Osteocyte (in vitro differentiated cells): ENCODE data around the gene HES3. TPM values are rescaled to one million over a fixed set of nuclear protein-coding genes. Genes with fewer than 3 reads are reported as not detected.

Source experiments
- DNase-seq: peaks from one replicate; pipeline ENCODE4 v3.0.0; 2021; ENCODE audit warnings: mixed read lengths; ENCODE audit not compliant: unreplicated experiment; ENCODE audit errors: extremely low spot score
- H3K27ac Mint-ChIP-seq: one replicate; pipeline ENCODE4 v1.8.0; 2021; ENCODE audit warnings: mild to moderate bottlenecking, mixed read lengths; ENCODE audit not compliant: unreplicated experiment
- H3K27me3 Mint-ChIP-seq: one replicate; pipeline ENCODE4 v1.8.0; 2021; ENCODE audit warnings: mixed read lengths; ENCODE audit not compliant: unreplicated experiment
- H3K36me3 Mint-ChIP-seq: one replicate; pipeline ENCODE4 v1.8.0; 2021; ENCODE audit warnings: mixed read lengths; ENCODE audit not compliant: unreplicated experiment
- H3K4me1 Mint-ChIP-seq: one replicate; pipeline ENCODE4 v1.8.0; 2021; ENCODE audit warnings: mixed read lengths; ENCODE audit not compliant: unreplicated experiment
- H3K4me3 Mint-ChIP-seq: one replicate; pipeline ENCODE4 v1.8.0; 2021; ENCODE audit warnings: mild to moderate bottlenecking, moderate library complexity, mixed read lengths; ENCODE audit not compliant: unreplicated experiment
- H3K9me3 Mint-ChIP-seq: one replicate; pipeline ENCODE4 v1.8.0; 2021; ENCODE audit warnings: mixed read lengths; ENCODE audit not compliant: unreplicated experiment
- CTCF ChIP-seq: fragments of 200-600 bp; sonication (generic); IDR thresholded peaks from 2 replicates; pipeline ENCODE4 v1.5.0; 2021; ENCODE audit warnings: antibody characterized with exemption, mild to moderate bottlenecking, moderate library complexity
- long read RNA-seq: library from polyadenylated mRNA; unstranded; transcript quantifications from one replicate; pipeline ENCODE4 v2.0.0, GENCODE V29; 2021
- total RNA-seq: library from RNA; stranded (reverse); gene quantifications from 2 replicates; pipeline ENCODE4 v1.2.1, GENCODE V29; 2021

HES3 gene
- total RNA-seq: not detected in 2 replicates
- long read RNA-seq: 0 reads

- Mint-ChIP-seq H3K4me1 (peaks cover 16% of the 10 kb centered on the region), H3K4me3 (no peak within 1 kb of the TSS)
- no peak for DNase-seq
Measured at GRCh38 chr1:6243993-6244392, at the start of gene HES3. TSS of gene HES3 (plus strand) at chr1:6244179. CDS start at chr1:6244366, 187 bp downstream.

GRCh38 chr1:6197746-6198427 lies 46.1 kb upstream of the HES3 start:
- Mint-ChIP-seq H3K27me3 (no peaks in the 10 kb centered on the region), H3K4me3 (peak overlapping the region; percentile 83), H3K9me3 (no peaks in the 10 kb centered on the region), H3K27ac (peak overlapping the region; percentile 74), H3K4me1 (peaks cover 35% of the 10 kb centered on the region), H3K36me3 (peaks cover 22% of the 10 kb centered on the region)
- no peak for DNase-seq
- TF ChIP-seq CTCF: no peak

More at GRCh38 chr1:6243993-6244392, at the start of gene HES3:
- H3K9me3 Mint-ChIP-seq: no peaks in the 10 kb centered on the region
- no peak within 1 kb of the TSS for H3K27ac Mint-ChIP-seq
- no peak for TF ChIP-seq CTCF
- no peaks in the 10 kb centered on the region for H3K36me3 Mint-ChIP-seq
- peaks cover 51% of the 10 kb centered on the region for H3K27me3 Mint-ChIP-seq

- DNase-seq: no peak
- Mint-ChIP-seq H3K27me3 (no peaks in the 10 kb centered on the region), H3K4me3 (peak overlapping the region; percentile 83), H3K36me3 (peaks cover 18% of the 10 kb centered on the region), H3K4me1 (peaks cover 35% of the 10 kb centered on the region), H3K9me3 (no peaks in the 10 kb centered on the region), H3K27ac (peak overlapping the region; percentile 74)
- no peak for TF ChIP-seq CTCF
Measured at GRCh38 chr1:6198646-6199297, 45.2 kb upstream of the HES3 start.

- TF ChIP-seq CTCF: no peak
- no peaks in the 10 kb centered on the region for H3K9me3 Mint-ChIP-seq
- H3K27me3 Mint-ChIP-seq: no peaks in the 10 kb centered on the region
- H3K4me3 Mint-ChIP-seq: peak within 1 kb of the TSS; percentile 83
- peak; percentile 99 for DNase-seq
- H3K4me1 Mint-ChIP-seq: peaks cover 36% of the 10 kb centered on the region
- peak within 1 kb of the TSS; percentile 99 for H3K27ac Mint-ChIP-seq
- H3K36me3 Mint-ChIP-seq: peaks cover 16% of the 10 kb centered on the region
Measured at GRCh38 chr1:6199298-6200187, 44.4 kb upstream of the HES3 start, which contains the start of gene RPL22. TSS of gene RPL22 (minus strand) at chr1:6199595. CDS start at chr1:6199573, 22 bp downstream.
